ENCODE results near the gene RNF208.
"Not testable (repeated sequence)": the region's sequence is repeated elsewhere in the genome, so short reads cannot be mapped to it uniquely, and the experiment has no call there.

The RNF208 gene

GRCh38 chr9:137262173-137262908 lies 40.3 kb upstream of the RNF208 start:
- TF ChIP-seq CTCF (IDR thresholded peaks at IDR 0.05; ENCODE audit: low read depth, low read length) = peak; percentile 43
- DNase-seq (ENCODE audit: extremely low read depth, low read depth) = not testable (repeated sequence)

GRCh38 chr9:137256856-137257255 lies 34.8 kb upstream of the RNF208 start:
- TF ChIP-seq CTCF (IDR thresholded peaks at IDR 0.05; ENCODE audit: low read depth, low read length) = no peak
- DNase-seq (ENCODE audit: extremely low read depth, low read depth) = no peak

GRCh38 chr9:137256362-137256761 lies 34.3 kb upstream of the RNF208 start:
- no peak for DNase-seq (ENCODE audit: extremely low read depth, low read depth)
- no peak for TF ChIP-seq CTCF (IDR thresholded peaks at IDR 0.05; ENCODE audit: low read depth, low read length)

GRCh38 chr9:137255448-137256114 lies 33.5 kb upstream of the RNF208 start:
- no peak for TF ChIP-seq CTCF (IDR thresholded peaks at IDR 0.05; ENCODE audit: low read depth, low read length)
- no peak for DNase-seq (ENCODE audit: extremely low read depth, low read depth)

DNA sequence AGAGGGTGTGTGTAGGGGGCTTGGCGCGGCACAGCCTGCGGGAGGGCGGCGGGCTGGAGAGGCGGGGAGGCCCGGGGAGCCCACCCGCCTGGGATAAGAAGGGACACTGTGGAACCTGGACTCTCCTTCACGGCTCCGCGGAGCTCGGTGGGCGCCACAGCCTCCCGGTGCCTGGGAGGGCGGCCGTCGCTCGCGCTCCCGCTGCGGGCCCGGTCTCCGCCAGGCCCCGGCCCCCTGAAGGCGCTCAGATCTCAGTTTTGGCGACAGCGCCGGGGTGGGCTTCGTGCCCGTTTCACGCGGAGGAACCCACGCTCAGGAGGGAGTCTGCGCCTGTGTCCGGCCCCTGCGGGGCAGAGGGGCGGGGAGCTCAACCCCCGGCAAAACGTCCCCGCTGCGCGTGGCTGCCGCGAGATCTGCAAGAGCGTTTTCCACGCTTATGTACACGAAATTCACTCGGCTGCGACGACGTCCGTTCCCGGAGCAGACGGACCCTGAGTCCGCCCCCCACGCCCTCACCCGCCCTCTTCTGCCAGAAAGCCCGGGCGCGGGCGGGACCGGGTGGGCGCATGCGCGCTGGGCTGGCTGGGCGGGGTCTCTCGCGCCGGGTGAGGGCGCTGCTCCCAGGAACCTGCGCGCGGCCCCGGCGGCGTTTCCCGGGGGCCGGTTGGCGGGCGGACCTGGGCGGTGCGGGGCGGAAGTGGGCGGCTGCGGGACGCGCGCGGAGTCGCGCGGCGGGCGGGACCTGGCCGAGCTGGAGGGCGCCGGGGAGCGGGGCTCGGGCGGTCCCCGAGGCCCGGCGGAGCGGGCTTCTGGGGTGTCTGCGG lies 32.8 kb upstream of the RNF208 start, which contains the start of gene NELFB:
TSS of gene NELFB (plus strand) at position 704 of the 824 bp plus-strand sequence.
- TF ChIP-seq CTCF (IDR thresholded peaks at IDR 0.05; ENCODE audit: low read depth, low read length) = no peak

DNA sequence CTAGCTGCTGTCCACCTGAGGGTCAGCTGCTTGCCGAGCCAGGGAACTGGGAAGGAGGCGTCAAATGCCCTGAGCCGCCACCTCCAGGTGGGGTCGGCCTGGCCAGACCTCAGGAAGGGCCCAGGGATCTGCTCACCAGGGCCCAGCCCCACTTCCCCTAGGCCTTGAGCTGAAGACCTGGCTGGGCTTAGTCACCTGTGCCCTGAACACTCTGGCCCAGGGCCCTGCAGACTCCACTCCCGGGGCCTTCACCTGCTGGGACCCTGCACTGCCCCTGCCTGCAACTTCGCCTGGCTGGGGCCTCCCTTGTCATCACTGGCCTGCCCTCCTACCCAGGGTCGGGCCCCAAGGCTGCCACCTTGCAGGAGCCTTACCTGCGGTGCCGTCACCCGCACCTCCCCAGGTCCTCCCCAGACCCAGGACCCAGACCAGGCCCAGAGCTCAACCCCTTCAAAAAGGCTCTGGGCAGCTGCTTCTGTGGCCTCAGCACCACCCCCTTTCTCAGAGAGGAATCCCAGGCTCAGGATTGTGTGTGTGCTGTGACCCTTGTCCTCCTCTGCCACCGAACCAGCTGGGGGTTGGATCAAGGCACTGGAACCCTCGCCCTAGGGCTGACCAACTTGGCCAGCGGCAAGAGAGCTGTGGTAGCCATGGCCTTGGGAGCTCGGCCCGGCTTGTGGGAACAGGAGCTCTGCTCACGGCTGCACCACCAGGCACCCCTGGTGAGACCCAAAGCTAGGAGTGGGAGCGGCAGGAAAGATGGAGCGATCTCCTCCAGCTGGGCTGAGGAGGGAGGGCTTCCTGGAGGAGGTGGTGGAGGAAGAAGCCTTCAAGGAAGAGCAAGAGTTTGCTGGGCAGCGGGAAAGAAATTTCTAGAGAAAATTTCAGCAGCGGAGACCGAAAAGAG lies 31.9 kb upstream of the RNF208 start:
- TF ChIP-seq CTCF (IDR thresholded peaks at IDR 0.05; ENCODE audit: low read depth, low read length) = no peak
- DNase-seq (ENCODE audit: extremely low read depth, low read depth) = no peak

More for the DNA sequence above, 32.8 kb upstream of the RNF208 start, which contains the start of gene NELFB:
- peak; percentile 70 for DNase-seq (ENCODE audit: extremely low read depth, low read depth)
